GM18508 (cell line): ENCODE measurements around the gene ALDH6A1.

Source experiments
- ATAC-seq: cut with Tn5 transposase; IDR thresholded peaks from one replicate; pipeline ENCODE4 v1.9.1; 2021; ENCODE audit warnings: moderate number of reproducible peaks; ENCODE audit not compliant: insufficient read depth, unreplicated experiment

The ALDH6A1 gene

GRCh38 chr14:74062809-74063150 lies 21.5 kb downstream of the ALDH6A1 start:
- ATAC-seq = no peak

GRCh38 chr14:74049876-74050495 lies 34.3 kb downstream of the ALDH6A1 start:
- ATAC-seq = no peak

GRCh38 chr14:74048281-74048680 lies 36.0 kb downstream of the ALDH6A1 start:
- ATAC-seq = no peak

GRCh38 chr14:74045522-74045921 lies 38.7 kb downstream of the ALDH6A1 start:
- no peak for ATAC-seq

- no peak for ATAC-seq
These were observed 42.0 kb downstream of the ALDH6A1 start for GRCh38 chr14:74042296-74042695.

- no peak for ATAC-seq
These were observed 46.0 kb downstream of the ALDH6A1 start for GRCh38 chr14:74038020-74038859.

GRCh38 chr14:74035556-74035955 lies 48.7 kb downstream of the ALDH6A1 start:
- no peak for ATAC-seq

GRCh38 chr14:74034572-74034971 lies 49.7 kb downstream of the ALDH6A1 start:
- no peak for ATAC-seq

GRCh38 chr14:74029136-74029535 lies 55.1 kb downstream of the ALDH6A1 start:
- ATAC-seq = no peak

GRCh38 chr14:74022346-74022745 lies 61.9 kb downstream of the ALDH6A1 start:
- no peak for ATAC-seq

GRCh38 chr14:74019408-74020137 lies 64.7 kb downstream of the ALDH6A1 start:
- ATAC-seq = no peak

GRCh38 chr14:74018586-74019407 lies 65.5 kb downstream of the ALDH6A1 start, which contains the start of the genes BBOF1 and ENTPD5:
Gene BBOF1 (plus strand): TSS chr14:74019349. CDS start chr14:74019479, 130 bp downstream.
Gene ENTPD5 (minus strand): TSS chr14:74019288. CDS start chr14:73988102, 31,186 bp downstream.
- no peak for ATAC-seq

GRCh38 chr14:74018174-74018585 lies 66.1 kb downstream of the ALDH6A1 start:
- ATAC-seq = no peak

GRCh38 chr14:74015963-74016362 lies 68.3 kb downstream of the ALDH6A1 start:
- ATAC-seq = no peak

GRCh38 chr14:74015176-74015575 lies 69.1 kb downstream of the ALDH6A1 start:
- ATAC-seq = no peak

GRCh38 chr14:74014299-74014698 lies 70.0 kb downstream of the ALDH6A1 start:
- no peak for ATAC-seq

GRCh38 chr14:74008843-74009499 lies 75.3 kb downstream of the ALDH6A1 start:
- ATAC-seq = no peak
